Astrocyte (in vitro differentiated cells and primary cell): ENCODE data around the gene PPP1R14B. TPM values are rescaled to one million over a fixed set of nuclear protein-coding genes. Genes with fewer than 3 reads are reported as not detected.

Experiments
- DNase-seq: peaks from one replicate; pipeline ENCODE4 v3.0.0-alpha.2; 2010; ENCODE audit warnings: low read depth
- FAIRE-seq: peaks from 2 replicates; lab custom pipeline; 2011; peaks lifted over from hg19 to GRCh38; lab: Jason Lieb, UNC
- H2AFZ ChIP-seq: 2 replicates; pipeline ENCODE4 v1.6.0; 2012; ENCODE audit warnings: low read depth, low read length, inconsistent platforms
- H3K27ac ChIP-seq: 2 replicates; pipeline ENCODE4 v1.5.1; 2011; ENCODE audit warnings: low read depth, low read length, inconsistent platforms
- H3K27me3 ChIP-seq: 2 replicates; pipeline ENCODE4 v1.6.0; 2011; ENCODE audit warnings: low read length, inconsistent platforms; ENCODE audit not compliant: insufficient read depth
- H3K36me3 ChIP-seq: 2 replicates; pipeline ENCODE4 v1.5.1; 2011; ENCODE audit warnings: low read length, inconsistent platforms; ENCODE audit not compliant: insufficient read depth
- H3K4me1 ChIP-seq: 2 replicates; pipeline ENCODE4 v1.5.1; 2011; ENCODE audit warnings: low read length, inconsistent platforms; ENCODE audit not compliant: insufficient read depth
- H3K4me2 ChIP-seq: 2 replicates; pipeline ENCODE4 v1.6.0; 2012; ENCODE audit warnings: low read length, inconsistent platforms
- H3K4me3 ChIP-seq: 2 replicates; pipeline ENCODE4 v1.5.1; 2011; ENCODE audit warnings: low read depth, mild to moderate bottlenecking, low read length, inconsistent platforms; ENCODE audit not compliant: insufficient read depth
- H3K79me2 ChIP-seq: 2 replicates; pipeline ENCODE4 v1.6.0; 2012; ENCODE audit warnings: mild to moderate bottlenecking, low read length, inconsistent platforms; ENCODE audit not compliant: insufficient read depth
- H3K9ac ChIP-seq: 2 replicates; pipeline ENCODE4 v1.6.0; 2012; ENCODE audit warnings: mild to moderate bottlenecking, low read length, inconsistent platforms
- H3K9me3 ChIP-seq: 2 replicates; pipeline ENCODE4 v1.5.1; 2012; ENCODE audit warnings: low read depth, mild to moderate bottlenecking, low read length, inconsistent platforms; ENCODE audit not compliant: insufficient read depth
- H4K20me1 ChIP-seq: 2 replicates; pipeline ENCODE4 v1.6.0; 2012; ENCODE audit warnings: low read length, inconsistent platforms; ENCODE audit not compliant: insufficient read depth
- H3K27ac Mint-ChIP-seq: one replicate; pipeline ENCODE4 v1.8.0; 2021; ENCODE audit warnings: mild to moderate bottlenecking, mixed read lengths; ENCODE audit not compliant: unreplicated experiment
- H3K27me3 Mint-ChIP-seq: one replicate; pipeline ENCODE4 v1.8.0; 2021; ENCODE audit warnings: low read depth, mixed read lengths; ENCODE audit not compliant: unreplicated experiment
- H3K36me3 Mint-ChIP-seq: one replicate; pipeline ENCODE4 v1.8.0; 2021; ENCODE audit warnings: low read depth, mixed read lengths; ENCODE audit not compliant: unreplicated experiment
- H3K4me1 Mint-ChIP-seq: one replicate; pipeline ENCODE4 v1.8.0; 2021; ENCODE audit warnings: low read depth, mixed read lengths; ENCODE audit not compliant: unreplicated experiment
- H3K4me3 Mint-ChIP-seq: one replicate; pipeline ENCODE4 v1.8.0; 2021; ENCODE audit warnings: mild to moderate bottlenecking, moderate library complexity, mixed read lengths; ENCODE audit not compliant: unreplicated experiment
- H3K9me3 Mint-ChIP-seq: one replicate; pipeline ENCODE4 v1.8.0; 2021; ENCODE audit warnings: mild to moderate bottlenecking, mixed read lengths; ENCODE audit not compliant: unreplicated experiment
- EZH2 ChIP-seq: IDR thresholded peaks from 2 replicates; pipeline ENCODE4 v1.6.1; 2012; ENCODE audit warnings: mild to moderate bottlenecking, low read length, inconsistent platforms; ENCODE audit not compliant: insufficient read depth
- total RNA-seq: library from RNA; stranded (reverse); gene quantifications from 2 replicates; pipeline ENCODE4 v1.2.1, GENCODE V29; 2021
- TF ChIP-seq, protein P1 (sequence below): IDR thresholded peaks from 2 replicates; pipeline ENCODE4 v1.5.1; 2011; ENCODE audit warnings: low read depth, mild to moderate bottlenecking, inconsistent platforms, low read length, moderate library complexity; ENCODE audit not compliant: insufficient read depth

Gene PPP1R14B
- total RNA-seq, 1 donor from 2014 or later: 370 TPM

- FAIRE-seq (no peak), DNase-seq (no peak)
- Histone ChIP-seq H3K9me3 (no peaks in the 10 kb centered on the region), H3K27ac (no peak overlapping the region), H2AFZ (no peak overlapping the region), H3K4me2 (no peak overlapping the region), H3K27me3 (no peaks in the 10 kb centered on the region), H3K79me2 (peaks cover 29% of the 10 kb centered on the region), H3K36me3 (peaks cover 17% of the 10 kb centered on the region), H4K20me1 (peaks cover 41% of the 10 kb centered on the region), H3K4me1 (peaks cover 13% of the 10 kb centered on the region), H3K9ac (no peak overlapping the region), H3K4me3 (no peak overlapping the region)
- H3K36me3 Mint-ChIP-seq: peaks cover 27% of the 10 kb centered on the region
- no peak overlapping the region for H3K4me3 Mint-ChIP-seq
- peaks cover 2% of the 10 kb centered on the region for H3K9me3 Mint-ChIP-seq
- peaks cover 5% of the 10 kb centered on the region for H3K4me1 Mint-ChIP-seq
- H3K27ac Mint-ChIP-seq: no peak overlapping the region
- H3K27me3 Mint-ChIP-seq: no peaks in the 10 kb centered on the region
- no peak for TF ChIP-seq EZH2
- TF ChIP-seq, protein P1, sequence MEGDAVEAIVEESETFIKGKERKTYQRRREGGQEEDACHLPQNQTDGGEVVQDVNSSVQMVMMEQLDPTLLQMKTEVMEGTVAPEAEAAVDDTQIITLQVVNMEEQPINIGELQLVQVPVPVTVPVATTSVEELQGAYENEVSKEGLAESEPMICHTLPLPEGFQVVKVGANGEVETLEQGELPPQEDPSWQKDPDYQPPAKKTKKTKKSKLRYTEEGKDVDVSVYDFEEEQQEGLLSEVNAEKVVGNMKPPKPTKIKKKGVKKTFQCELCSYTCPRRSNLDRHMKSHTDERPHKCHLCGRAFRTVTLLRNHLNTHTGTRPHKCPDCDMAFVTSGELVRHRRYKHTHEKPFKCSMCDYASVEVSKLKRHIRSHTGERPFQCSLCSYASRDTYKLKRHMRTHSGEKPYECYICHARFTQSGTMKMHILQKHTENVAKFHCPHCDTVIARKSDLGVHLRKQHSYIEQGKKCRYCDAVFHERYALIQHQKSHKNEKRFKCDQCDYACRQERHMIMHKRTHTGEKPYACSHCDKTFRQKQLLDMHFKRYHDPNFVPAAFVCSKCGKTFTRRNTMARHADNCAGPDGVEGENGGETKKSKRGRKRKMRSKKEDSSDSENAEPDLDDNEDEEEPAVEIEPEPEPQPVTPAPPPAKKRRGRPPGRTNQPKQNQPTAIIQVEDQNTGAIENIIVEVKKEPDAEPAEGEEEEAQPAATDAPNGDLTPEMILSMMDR: no peak
Measured at GRCh38 chr11:64256300-64256699, 9.6 kb upstream of the PPP1R14B start.

DNA sequence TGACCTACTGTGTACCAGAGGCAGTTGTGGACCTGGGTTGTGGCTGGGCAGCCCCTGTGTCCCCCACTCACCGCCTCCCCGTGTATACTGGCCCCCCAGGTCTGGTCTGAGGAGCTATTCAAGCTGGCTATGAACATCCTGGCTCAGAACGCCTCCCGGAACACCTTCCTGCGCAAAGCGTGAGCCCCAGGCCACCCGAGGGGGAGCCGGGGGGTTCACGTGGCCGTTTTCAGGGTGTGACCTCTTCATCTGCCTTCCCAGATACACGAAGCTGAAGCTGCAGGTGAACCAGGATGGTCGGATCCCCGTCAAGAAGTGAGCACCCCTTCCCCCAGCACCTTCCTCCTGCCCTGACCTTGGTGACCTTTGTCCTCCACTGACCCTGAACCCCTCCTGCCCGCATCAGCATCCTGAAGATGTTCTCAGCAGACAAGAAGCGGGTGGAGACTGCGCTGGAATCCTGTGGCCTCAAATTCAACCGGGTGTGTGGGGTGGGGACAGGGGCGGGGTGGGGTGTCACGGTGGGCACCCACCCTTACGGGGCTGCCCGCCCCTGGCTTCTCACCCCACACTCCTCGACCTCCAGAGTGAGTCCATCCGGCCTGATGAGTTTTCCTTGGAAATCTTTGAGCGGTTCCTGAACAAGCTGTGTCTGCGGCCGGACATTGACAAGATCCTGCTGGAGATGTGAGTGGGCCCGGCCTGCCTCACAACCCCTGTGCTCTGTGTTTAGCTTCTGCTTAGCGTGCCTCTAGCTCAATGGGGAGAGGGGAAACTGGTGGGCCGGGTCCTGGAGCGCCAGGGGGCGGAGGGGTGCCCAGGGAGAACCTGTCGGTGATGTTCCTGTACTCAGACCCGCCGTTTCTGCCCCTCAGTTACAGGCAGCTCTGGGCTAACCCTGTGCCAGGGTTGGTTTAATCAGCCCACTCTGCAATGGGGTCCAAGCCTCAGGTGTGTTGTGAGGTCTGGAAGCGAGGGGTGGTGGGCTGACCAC, 8.7 kb upstream of the PPP1R14B start:
- peak overlapping the region; percentile 57 for H3K4me3 Mint-ChIP-seq
- peaks cover 18% of the 10 kb centered on the region for H3K4me1 ChIP-seq
- H3K79me2 ChIP-seq: peaks cover 29% of the 10 kb centered on the region
- H3K9me3 ChIP-seq: no peaks in the 10 kb centered on the region
- no peak for TF ChIP-seq EZH2
- TF ChIP-seq, protein P1: no peak
- H3K4me2 ChIP-seq: no peak overlapping the region
- H3K9ac ChIP-seq: no peak overlapping the region
- peaks cover 17% of the 10 kb centered on the region for H3K36me3 ChIP-seq
- no peak overlapping the region for H3K27ac ChIP-seq
- H3K27me3 Mint-ChIP-seq: no peaks in the 10 kb centered on the region
- peaks cover 2% of the 10 kb centered on the region for H3K9me3 Mint-ChIP-seq
- no peak overlapping the region for H2AFZ ChIP-seq
- DNase-seq (no peak), FAIRE-seq (no peak)
- H3K36me3 Mint-ChIP-seq: peaks cover 24% of the 10 kb centered on the region
- H3K4me3 ChIP-seq: no peak overlapping the region
- peaks cover 41% of the 10 kb centered on the region for H4K20me1 ChIP-seq
- H3K4me1 Mint-ChIP-seq: peaks cover 5% of the 10 kb centered on the region
- H3K27me3 ChIP-seq: no peaks in the 10 kb centered on the region
- H3K27ac Mint-ChIP-seq: no peak overlapping the region

GRCh38 chr11:64254326-64254725, 7.6 kb upstream of the PPP1R14B start:
- Mint-ChIP-seq H3K27me3 (no peaks in the 10 kb centered on the region), H3K4me3 (no peak overlapping the region), H3K4me1 (peaks cover 5% of the 10 kb centered on the region), H3K27ac (no peak overlapping the region), H3K36me3 (peaks cover 12% of the 10 kb centered on the region), H3K9me3 (no peaks in the 10 kb centered on the region)
- H3K9ac ChIP-seq: no peak overlapping the region
- peaks cover 13% of the 10 kb centered on the region for H3K36me3 ChIP-seq
- no peaks in the 10 kb centered on the region for H3K9me3 ChIP-seq
- DNase-seq (no peak), FAIRE-seq (no peak)
- peaks cover 18% of the 10 kb centered on the region for H3K4me1 ChIP-seq
- no peak for TF ChIP-seq EZH2
- TF ChIP-seq, protein P1: no peak
- H3K27ac ChIP-seq: no peak overlapping the region
- no peak overlapping the region for H3K4me3 ChIP-seq
- H2AFZ ChIP-seq: no peak overlapping the region
- H3K27me3 ChIP-seq: no peaks in the 10 kb centered on the region
- H4K20me1 ChIP-seq: peaks cover 31% of the 10 kb centered on the region
- H3K79me2 ChIP-seq: peaks cover 29% of the 10 kb centered on the region
- no peak overlapping the region for H3K4me2 ChIP-seq
